GM21619 (cell line): Measurements from ENCODE around the gene NXT1.
A peak's percentile ranks its signal among the peaks of the same experiment; 100 is the strongest.

Experiments
- ATAC-seq: cut with Tn5 transposase; IDR thresholded peaks from one replicate; pipeline ENCODE4 v1.9.1; 2021; ENCODE audit not compliant: unreplicated experiment

The NXT1 gene

DNA sequence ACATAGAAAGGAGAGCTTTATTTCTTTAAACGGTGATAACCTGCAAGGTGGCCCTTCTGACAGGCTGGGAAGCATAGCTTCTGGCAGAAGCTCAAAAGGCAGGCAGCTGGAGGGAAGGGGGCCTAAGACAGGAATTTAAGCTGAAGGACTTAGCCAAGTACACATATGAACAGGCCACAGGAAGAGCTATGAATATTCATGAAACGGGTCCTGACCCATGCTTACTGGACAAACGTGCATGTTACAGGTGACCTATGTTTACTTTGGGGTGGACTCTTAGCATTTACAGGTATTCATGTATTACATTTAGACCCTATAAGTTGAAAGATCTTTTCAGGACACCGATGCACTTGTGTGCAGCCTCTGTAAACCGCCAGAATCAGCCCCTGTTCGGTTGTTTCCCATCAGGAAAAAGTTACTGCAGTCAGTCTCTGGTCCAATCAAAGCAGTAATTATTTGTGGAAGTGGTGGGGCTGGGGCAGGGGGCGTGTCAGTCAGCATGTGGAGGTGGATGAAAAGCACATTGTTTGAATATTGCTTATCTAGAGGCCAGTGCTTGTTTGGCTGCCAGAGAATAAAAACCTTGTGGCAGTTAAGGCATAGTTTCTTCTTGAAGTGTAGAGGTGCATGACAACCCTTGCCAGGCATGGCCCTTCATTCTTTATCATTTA, 8.5 kb downstream of the NXT1 start:
- no peak for ATAC-seq

DNA sequence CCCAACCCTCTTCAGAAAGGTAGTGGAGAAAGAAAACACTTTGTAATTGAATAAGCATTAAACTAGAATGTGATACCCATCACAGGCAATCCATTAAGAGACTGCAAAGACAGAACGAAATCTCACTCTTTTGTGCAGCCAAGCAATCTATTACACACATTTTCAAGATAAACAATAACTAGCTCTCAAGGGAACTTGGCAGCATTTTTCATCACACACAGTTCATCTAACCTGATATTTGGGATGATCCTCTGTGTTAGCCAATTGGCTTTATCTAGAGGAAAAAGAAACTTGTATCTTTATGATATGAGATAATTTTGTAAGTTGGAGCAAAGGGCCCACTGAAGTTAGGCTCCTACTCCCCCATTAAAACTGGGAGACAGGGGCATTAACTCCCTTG, 9.9 kb downstream of the NXT1 start:
- ATAC-seq = no peak

GRCh38 chr20:23361119-23361475, 10.5 kb downstream of the NXT1 start:
- ATAC-seq = no peak

GRCh38 chr20:23361476-23362391, 11.1 kb downstream of the NXT1 start, which contains the start of gene GZF1:
TSS of gene GZF1 (plus strand) at chr20:23362182. CDS start at chr20:23364384, 2,202 bp downstream.
- ATAC-seq = peak; percentile 56

- peak; percentile 6 for ATAC-seq
These were observed 12.0 kb downstream of the NXT1 start for GRCh38 chr20:23362392-23363256.

- no peak for ATAC-seq
These were observed 12.7 kb downstream of the NXT1 start for GRCh38 chr20:23363257-23363649.

DNA sequence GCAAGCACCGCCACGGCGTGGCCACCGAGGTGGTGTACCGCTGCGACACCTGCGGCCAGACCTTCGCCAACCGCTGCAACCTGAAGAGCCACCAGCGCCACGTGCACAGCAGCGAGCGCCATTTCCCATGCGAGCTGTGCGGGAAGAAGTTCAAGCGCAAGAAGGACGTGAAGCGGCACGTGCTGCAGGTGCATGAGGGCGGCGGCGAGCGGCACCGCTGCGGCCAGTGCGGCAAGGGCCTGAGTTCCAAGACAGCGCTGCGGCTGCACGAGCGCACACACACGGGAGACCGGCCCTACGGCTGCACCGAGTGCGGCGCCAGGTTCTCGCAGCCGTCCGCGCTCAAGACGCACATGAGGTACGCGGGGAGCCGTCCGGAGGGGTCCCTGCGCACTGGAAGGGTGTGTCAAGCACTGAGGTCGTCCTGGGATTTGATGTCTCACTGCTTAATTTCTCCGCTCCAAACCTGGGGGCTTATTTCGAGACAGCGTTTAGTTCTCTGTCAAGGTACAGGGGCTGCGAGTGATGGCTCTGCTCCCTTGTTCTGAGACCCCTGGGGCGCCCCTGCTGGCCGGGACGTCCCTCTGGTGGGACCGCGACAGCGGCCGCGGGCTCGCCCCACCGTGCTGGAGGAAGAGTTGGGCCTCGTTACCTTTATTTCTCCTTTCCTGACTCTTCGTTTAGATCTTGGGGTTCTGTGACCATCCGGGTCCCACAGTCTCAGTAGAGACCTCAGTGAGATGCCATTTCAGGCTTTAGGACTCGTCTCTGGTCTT, 15.0 kb downstream of the NXT1 start:
- ATAC-seq = no peak

DNA sequence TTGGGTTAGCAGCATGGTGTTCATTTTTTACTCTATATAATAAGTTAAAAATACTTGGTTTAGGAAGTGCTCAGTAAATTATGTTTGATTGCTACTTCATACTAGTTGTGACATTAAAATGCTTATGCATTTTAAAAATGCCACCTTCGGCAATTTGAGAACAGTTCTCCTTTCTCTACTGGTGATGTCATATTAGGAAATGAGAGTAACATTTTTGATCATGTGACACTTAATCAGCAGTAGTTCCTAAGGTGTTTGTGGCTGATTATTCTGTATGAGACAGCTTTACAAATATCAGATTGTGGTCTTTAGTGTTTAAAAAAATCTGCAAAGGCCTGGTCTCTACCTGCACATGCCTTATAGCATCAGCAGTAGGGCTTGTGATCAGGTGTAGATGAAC, 15.8 kb downstream of the NXT1 start:
- no peak for ATAC-seq

GRCh38 chr20:23367770-23368169, 17.2 kb downstream of the NXT1 start:
- ATAC-seq = no peak

DNA sequence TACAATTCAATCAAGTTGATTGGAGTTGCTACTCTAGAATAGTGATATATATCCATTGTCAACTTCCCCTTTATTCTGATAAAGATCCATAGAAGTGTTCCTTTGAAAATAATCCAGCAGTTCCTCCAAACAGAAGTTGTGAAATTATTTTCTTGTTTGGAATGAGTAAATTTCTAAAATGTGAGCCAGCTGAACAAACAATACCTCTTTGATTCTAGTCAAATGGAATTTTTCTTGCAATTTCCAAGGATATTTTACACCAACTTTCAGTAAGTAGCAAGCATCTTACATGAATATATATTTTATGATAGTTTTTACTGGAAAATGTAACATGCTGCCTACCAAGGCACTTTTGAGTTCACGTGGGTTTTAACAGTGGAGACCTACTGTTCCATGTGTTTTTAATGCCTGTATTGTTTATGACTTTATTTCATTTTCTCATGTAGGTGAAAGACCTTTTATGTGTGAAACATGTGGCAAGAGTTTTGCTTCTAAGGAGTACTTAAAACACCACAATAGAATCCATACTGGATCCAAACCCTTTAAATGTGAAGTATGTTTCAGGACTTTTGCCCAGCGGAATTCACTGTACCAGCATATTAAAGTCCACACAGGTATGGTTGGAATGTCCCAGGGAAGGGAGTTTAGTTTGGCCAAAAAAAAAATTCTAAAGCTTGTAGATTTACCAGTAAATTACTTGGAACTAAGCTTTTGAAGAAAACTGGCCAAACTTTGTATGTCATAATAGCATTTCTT, 17.9 kb downstream of the NXT1 start:
- no peak for ATAC-seq

DNA sequence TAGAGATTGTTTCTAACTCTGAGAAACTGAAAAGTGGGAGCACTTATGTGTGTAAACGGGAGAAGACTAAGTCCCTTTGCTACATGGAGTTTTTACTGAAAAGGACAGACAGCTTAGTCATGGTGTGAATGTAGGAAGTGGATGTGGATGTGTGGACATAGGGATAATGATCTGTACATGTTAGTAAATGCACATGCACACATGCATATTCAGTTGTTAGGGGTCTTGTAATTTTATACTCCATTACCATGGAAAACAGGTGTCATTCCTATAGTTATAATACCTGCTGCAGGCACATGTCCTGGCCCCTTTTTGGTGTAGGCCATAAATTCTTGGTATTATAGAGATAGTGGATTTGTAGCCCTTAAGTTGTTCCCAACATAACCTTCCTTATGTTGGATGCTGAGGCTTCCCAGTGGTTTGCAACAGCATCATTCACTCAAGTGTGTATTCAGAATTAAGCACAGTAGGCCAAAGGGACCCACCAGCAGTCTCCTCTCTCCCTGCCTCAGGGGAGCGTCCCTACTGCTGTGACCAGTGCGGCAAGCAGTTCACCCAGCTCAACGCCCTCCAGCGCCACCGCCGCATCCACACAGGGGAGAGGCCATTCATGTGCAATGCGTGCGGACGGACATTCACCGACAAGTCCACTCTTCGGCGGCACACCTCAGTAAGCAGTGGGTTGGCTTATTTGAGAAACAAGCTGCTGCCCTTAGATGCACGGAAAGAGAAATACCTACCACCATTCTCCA, 18.7 kb downstream of the NXT1 start:
- ATAC-seq = no peak

DNA sequence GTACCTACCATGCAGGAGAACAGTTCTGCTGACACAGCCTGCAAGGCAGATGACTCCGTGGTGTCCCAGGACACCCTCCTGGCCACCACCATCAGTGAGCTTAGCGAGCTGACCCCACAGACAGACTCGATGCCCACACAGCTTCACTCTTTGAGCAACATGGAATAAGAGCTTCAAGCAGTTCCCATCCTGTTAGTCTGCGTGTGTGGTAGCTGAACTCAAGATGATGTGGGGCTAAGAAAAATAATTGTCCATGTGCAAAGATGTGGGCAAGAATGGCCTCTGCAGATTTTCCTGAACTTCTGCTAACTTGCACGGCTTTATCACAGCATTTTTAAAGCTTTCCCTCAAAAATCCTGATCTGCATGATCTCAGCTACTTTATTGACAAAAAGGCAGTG, 19.7 kb downstream of the NXT1 start:
- ATAC-seq = no peak

DNA sequence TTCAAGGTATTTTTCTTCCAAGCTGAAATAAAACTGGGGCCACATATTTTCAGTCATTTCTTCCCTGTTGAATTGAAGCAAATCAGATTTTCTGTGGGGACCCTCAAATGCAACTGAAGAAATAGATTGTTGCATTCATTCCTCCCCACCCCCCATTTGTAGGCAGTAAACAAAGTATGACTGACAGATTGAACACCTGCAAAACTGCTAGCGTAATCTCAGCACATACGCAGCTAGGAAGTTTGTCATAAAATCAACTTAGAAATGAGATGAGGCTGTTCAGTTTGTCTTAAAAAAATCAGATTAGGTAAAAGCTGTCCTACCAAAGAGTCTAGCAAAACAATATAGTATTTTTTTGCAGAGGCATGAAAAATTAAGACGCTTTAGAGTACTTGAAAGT, 20.3 kb downstream of the NXT1 start:
- ATAC-seq = no peak

DNA sequence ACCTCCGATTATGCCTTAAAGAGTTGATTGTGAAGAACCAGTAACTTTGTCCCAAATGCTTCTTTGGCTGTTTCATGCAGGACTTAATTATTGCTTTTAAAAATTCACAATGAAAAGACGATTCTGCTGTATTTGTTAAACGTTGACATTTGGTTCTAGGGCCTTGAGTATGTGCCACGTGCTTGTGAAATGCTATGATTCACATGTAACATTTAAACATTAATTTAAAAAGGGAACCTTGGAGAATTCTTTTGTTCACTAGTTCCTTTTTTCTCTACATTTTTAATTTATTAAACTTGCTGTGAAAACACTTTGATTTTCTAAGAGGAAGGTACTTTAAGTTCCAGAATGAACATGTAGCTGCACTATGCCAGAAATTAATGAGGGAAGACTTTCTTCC, 20.9 kb downstream of the NXT1 start:
- ATAC-seq = no peak

DNA sequence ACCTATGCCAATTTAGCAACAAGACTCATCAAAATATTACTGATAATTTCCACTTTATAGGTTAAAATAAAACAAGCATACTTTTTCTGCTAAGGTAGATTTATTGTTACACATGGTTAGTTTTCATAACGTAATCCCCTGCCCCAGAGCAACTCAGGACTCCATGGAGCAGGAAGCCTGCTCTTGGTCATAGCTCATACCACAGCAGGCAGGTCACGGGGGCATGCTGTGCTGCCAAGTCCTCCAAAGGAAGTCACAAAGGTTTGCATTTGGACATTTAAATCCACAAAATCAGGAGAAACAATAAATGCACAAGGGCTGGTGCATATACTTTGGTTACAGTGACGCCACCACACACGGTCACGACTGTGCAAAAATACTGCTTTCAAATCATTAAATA, 23.9 kb downstream of the NXT1 start:
- ATAC-seq = no peak

DNA sequence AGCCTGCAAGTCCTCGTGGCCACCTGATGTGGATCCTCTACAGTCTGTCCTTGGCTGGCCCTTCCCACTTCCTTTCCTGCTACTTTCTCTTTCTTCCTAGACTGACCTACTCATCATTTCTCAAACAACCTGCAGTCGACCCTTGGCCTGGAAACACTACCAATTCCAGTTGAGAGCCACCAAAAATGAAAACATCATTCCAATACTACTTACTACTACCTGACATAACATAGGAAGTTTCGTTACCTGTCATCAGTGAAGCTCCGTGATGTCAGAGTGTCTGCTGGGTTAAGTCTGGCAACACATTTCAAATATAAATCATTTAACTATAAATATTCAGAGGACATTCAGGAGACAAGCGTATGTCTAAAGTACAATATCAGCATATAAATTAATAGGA, 25.2 kb downstream of the NXT1 start:
- ATAC-seq = no peak

DNA sequence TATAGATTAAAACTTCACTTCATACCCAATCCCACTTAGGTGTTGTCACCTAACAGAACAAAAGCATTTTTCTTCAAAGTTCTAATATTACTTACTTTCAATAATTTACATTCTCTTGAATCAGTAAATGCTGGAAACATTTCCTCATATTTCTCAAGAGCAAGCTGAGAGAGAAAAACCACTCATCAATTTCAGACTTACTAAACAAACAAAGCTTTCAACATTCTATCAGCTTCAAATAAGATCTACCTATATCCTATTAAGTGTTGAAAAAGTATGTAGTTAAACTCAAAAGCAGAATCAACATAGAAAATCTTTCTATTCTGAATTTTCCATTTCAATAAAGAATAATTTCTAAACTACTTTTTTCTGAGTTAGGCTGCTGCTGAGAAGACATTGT, 29.2 kb downstream of the NXT1 start:
- ATAC-seq = no peak

GRCh38 chr20:23381876-23382275, 31.3 kb downstream of the NXT1 start:
- ATAC-seq = no peak
